Activated naive CD4-positive, alpha-beta T cell treated with anti-CD3 and anti-CD28 coated beads, Interleukin-2, amount 50 U/mL, for 72 hours (primary cell): Measurements from ENCODE around the gene PTPRQ. TPM values are rescaled to one million over a fixed set of nuclear protein-coding genes. Genes with fewer than 3 reads are reported as not detected.
"Not testable (repeated sequence)": the region's sequence is repeated elsewhere in the genome, so short reads cannot be mapped to it uniquely, and the experiment has no call there.

Experiments
- ATAC-seq, 2 donors: fragments of 150-1000 bp; cut with Tn5 transposase; 2 replicates each; pipeline ENCODE4 v1.10.0; 2021; ENCODE audit warnings: mild to moderate bottlenecking in 2 of 2, moderate library complexity in 2 of 2
- DNase-seq, 2 donors: peaks; one replicate each; pipeline ENCODE4 v3.0.0; 2021 to 2022; ENCODE audit warnings: low spot score in 2 of 2
- H3K27ac Mint-ChIP-seq, 2 donors: one replicate each; pipeline ENCODE4 v1.8.0; 2022; ENCODE audit warnings: mild to moderate bottlenecking in 2 of 2, mixed read lengths in 2 of 2
- H3K36me3 Mint-ChIP-seq, 2 donors: one replicate each; pipeline ENCODE4 v1.8.0; 2022; ENCODE audit warnings: mixed read lengths in 2 of 2
- H3K9me3 Mint-ChIP-seq, 2 donors: one replicate each; pipeline ENCODE4 v1.8.0; 2022; ENCODE audit warnings: mixed read lengths in 2 of 2
- total RNA-seq, 2 donors: library from RNA; stranded (reverse); gene quantifications; one replicate each; pipeline ENCODE4 v1.2.3, GENCODE V29; 2022

Gene PTPRQ
- total RNA-seq, 2 donors from 2014 or later = not detected

DNA sequence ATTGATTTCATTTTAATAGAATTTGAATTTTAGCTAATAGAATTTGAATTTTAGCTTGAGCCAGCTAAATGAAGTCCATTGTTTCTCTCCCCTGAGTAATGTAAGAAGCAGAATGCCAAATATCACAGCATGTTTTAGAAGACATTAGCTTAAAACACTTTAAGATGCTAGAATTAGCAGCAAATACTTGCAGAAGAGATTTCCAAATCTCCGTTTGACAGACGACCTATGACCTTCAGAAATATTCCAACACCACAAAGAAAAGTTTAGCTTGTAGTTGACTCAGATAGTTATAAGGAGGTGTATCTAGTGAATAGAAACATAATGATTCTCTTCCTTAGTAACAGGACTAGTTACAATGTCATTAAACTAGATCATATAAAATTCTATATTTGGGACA lies 211.7 kb downstream of the PTPRQ start:
- DNase-seq (no peak), ATAC-seq (no peak)
- Mint-ChIP-seq H3K27ac (no peak overlapping the region), H3K9me3 (peaks cover 13 to 21% of the 10 kb centered on the region in 2 donors), H3K36me3 (no peaks in the 10 kb centered on the region)

DNA sequence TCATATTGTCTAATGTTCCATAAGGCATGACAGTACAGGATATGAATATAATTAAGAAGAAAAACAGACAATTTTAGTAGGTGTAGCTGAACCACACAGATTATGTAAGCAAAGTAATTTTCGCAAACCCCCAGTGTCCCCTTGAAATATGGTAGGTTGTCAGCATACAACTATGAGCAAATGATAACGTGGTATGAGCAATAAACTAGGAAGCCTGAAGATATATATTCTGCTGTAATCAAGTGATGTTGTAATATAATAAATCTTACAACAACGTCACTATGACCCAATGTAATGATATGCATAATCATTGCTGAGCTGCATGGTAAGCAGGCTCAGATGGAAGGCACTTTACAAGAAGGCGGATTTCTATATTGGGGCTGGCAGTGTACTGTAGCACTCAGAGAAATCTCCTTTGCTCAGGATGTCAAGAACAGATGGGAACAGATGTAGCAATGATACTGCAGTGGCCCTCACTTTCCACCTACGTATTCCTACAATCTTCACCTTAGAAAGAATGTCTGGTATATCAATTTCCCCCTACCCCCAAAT lies 215.6 kb downstream of the PTPRQ start:
- H3K27ac Mint-ChIP-seq = no peak overlapping the region
- H3K9me3 Mint-ChIP-seq = peaks cover 13 to 21% of the 10 kb centered on the region in 2 donors
- ATAC-seq (no peak), DNase-seq (no peak)
- H3K36me3 Mint-ChIP-seq = no peaks in the 10 kb centered on the region

GRCh38 chr12:80662586-80662985 lies 218.6 kb downstream of the PTPRQ start:
- DNase-seq (no peak), ATAC-seq (no peak)
- H3K9me3 Mint-ChIP-seq = peaks cover 13 to 14% of the 10 kb centered on the region in 2 donors
- no peaks in the 10 kb centered on the region for H3K36me3 Mint-ChIP-seq
- H3K27ac Mint-ChIP-seq = no peak overlapping the region

GRCh38 chr12:80670214-80670613 lies 226.2 kb downstream of the PTPRQ start:
- H3K27ac Mint-ChIP-seq = no peak overlapping the region
- ATAC-seq = no peak
- DNase-seq = no peak

DNA sequence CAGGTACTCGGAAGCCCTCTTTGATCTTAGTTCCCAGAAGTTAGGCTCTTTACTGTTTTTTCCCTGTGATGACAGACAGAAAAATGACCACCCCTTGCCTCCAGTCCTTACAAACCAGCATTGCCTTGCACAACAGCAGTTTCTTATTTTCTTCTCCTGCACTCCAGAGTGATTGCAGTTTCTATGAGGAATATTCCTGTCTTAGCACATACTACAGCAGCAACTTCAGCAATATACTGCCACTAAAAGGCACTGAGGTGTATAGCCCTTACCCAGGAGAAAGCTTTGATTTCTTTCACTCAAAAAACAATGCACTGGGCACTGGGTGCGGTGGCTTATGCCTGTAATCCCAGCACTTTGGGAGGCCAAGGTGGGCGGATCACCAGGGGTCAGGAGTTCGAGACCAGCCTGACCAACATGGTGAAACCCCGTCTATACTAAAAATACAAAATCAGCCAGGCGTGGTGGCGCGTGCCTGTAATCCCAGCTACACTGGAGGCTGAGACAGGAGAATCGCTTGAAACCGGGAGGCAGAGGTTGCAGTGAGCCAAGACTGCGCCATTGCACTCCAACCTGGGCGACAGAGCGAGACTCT lies 232.1 kb downstream of the PTPRQ start:
- DNase-seq, ATAC-seq, H3K36me3 Mint-ChIP-seq, H3K27ac Mint-ChIP-seq, H3K9me3 Mint-ChIP-seq: not testable (repeated sequence)

More at GRCh38 chr12:80670214-80670613, 226.2 kb downstream of the PTPRQ start:
- peaks cover 9% of the 10 kb centered on the region in 2 donors for H3K9me3 Mint-ChIP-seq
- H3K36me3 Mint-ChIP-seq = no peaks in the 10 kb centered on the region

GRCh38 chr12:80676856-80677255 lies 232.8 kb downstream of the PTPRQ start:
- Mint-ChIP-seq H3K27ac (no peak overlapping the region), H3K36me3 (no peaks in the 10 kb centered on the region), H3K9me3 (peaks cover 2 to 4% of the 10 kb centered on the region in 2 donors)
- no peak for ATAC-seq
- no peak for DNase-seq

GRCh38 chr12:80677994-80678393 lies 234.0 kb downstream of the PTPRQ start:
- Mint-ChIP-seq H3K36me3 (no peaks in the 10 kb centered on the region), H3K27ac (no peak overlapping the region), H3K9me3 (peaks cover 0 to 2% of the 10 kb centered on the region in 2 donors)
- ATAC-seq = no peak
- DNase-seq = no peak

DNA sequence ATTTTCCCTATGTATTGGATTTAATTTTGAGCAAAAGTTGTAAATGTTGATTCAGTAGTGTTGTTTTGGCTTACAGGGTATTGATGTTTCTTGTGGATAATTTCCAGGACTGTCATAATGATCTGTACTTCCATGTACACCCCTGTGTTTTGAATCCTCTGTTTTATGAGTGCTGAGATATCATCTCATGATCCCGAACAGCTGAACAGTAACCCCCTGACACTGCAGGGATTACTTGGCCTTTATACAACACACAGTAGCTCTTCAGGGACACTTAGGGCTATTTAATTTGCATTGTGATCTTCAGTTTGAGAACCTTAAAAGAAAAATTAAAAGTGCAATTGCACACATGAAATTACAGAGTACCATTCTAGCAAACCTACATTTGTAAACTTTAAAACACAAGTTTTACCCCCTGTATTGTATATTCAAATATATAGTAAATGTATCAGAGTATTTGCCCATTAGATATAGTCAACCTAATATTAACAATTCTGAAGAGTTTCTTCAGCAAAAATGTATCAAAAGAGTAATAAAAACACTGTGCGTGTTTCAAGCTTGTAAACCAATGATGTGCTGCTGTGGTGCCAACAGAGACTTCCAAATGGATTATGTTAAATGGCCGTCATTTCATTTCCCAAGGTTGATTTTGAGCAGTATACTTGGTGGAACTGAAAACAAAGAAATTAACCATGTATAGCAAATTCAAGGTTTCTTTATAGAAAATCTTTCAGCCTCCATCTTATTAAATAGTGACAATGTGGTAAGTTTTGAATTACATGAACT lies 235.5 kb downstream of the PTPRQ start:
- H3K27ac Mint-ChIP-seq = no peak overlapping the region
- H3K9me3 Mint-ChIP-seq = no peaks in the 10 kb centered on the region
- ATAC-seq = no peak
- H3K36me3 Mint-ChIP-seq = no peaks in the 10 kb centered on the region
- no peak for DNase-seq

DNA sequence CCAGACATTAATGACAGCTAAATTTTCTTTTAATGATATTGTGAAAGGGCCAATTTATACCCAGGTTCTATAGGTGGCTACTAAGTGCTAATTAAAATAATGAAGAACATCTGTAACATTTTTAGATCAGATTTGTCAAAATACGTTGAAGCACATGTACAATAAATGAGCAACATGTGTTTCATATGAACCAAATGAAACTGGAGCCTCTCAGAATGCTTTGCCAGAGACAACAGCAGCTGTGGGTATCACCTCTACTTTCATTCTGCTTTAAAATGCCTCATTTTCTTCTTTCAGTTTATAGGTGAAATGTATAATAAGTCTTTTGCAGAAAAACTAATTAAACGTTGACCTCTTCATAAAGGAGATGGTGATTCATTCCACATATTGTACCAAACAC lies 237.3 kb downstream of the PTPRQ start:
- Mint-ChIP-seq H3K9me3 (peaks cover 0 to 2% of the 10 kb centered on the region in 2 donors), H3K36me3 (no peaks in the 10 kb centered on the region), H3K27ac (no peak overlapping the region)
- ATAC-seq (no peak), DNase-seq (no peak)

DNA sequence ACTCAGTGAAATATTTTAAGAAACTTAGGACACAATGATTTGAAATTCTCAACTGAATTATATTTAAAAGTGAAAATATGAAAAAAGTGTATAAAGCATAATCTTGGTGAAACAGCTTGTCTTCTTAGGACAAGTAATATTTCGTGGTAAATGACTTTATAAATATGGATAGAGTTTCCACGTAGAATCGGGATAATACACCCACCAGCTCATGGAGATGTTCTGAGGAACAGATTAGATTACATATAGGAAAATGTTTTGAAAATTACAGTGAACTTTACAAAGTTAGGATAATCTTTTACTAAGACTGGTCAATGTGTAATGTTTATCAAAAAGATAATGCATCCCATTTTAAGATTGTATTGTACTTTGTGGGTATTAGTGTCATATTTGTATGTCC lies 237.8 kb downstream of the PTPRQ start:
- Mint-ChIP-seq H3K36me3 (no peaks in the 10 kb centered on the region), H3K9me3 (peaks cover 0 to 3% of the 10 kb centered on the region in 2 donors), H3K27ac (no peak overlapping the region)
- DNase-seq = no peak
- ATAC-seq = no peak

DNA sequence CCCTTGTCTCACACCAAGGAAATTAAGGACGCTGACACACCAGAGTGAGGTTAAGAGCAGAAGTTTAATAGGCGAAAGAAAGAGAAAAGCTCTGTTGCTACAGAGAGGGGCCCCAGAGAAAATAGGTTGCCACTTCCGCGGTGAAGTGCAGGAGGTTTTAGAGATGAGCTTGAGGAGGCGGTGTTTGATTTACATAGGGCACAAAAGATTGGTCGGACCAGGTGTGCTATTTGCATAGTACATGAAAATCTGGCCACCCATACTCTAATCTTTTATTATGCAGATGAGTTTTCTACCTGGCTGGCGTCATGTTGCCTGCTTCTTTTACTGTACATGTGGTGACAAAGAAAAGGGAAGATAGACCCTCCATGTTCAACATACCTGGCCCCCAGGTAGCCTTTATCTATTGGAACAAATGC lies 240.1 kb downstream of the PTPRQ start:
- no peaks in the 10 kb centered on the region for H3K36me3 Mint-ChIP-seq
- H3K27ac Mint-ChIP-seq = no peak overlapping the region
- ATAC-seq (no peak), DNase-seq (no peak)
- H3K9me3 Mint-ChIP-seq = peaks cover 3 to 4% of the 10 kb centered on the region in 2 donors

- H3K9me3 Mint-ChIP-seq = peaks cover 6 to 14% of the 10 kb centered on the region in 2 donors
- H3K36me3 Mint-ChIP-seq = no peaks in the 10 kb centered on the region
- H3K27ac Mint-ChIP-seq = no peak overlapping the region
- ATAC-seq (no peak), DNase-seq (no peak)
Observed at GRCh38 chr12:80690090-80690489, 246.1 kb downstream of the PTPRQ start.

GRCh38 chr12:80690513-80690912 lies 246.5 kb downstream of the PTPRQ start:
- DNase-seq = no peak
- Mint-ChIP-seq H3K27ac (no peak overlapping the region), H3K36me3 (no peaks in the 10 kb centered on the region), H3K9me3 (peaks cover 6 to 14% of the 10 kb centered on the region in 2 donors)
- no peak for ATAC-seq

GRCh38 chr12:80692114-80692513 lies 248.1 kb downstream of the PTPRQ start:
- ATAC-seq = no peak
- peaks cover 3 to 12% of the 10 kb centered on the region in 2 donors for H3K9me3 Mint-ChIP-seq
- no peaks in the 10 kb centered on the region for H3K36me3 Mint-ChIP-seq
- no peak overlapping the region for H3K27ac Mint-ChIP-seq
- no peak for DNase-seq

GRCh38 chr12:80697270-80697887 lies 253.3 kb downstream of the PTPRQ start:
- DNase-seq (no peak), ATAC-seq (no peak)
- Mint-ChIP-seq H3K27ac (no peak overlapping the region), H3K9me3 (peaks cover 3 to 6% of the 10 kb centered on the region in 2 donors), H3K36me3 (no peaks in the 10 kb centered on the region)

DNA sequence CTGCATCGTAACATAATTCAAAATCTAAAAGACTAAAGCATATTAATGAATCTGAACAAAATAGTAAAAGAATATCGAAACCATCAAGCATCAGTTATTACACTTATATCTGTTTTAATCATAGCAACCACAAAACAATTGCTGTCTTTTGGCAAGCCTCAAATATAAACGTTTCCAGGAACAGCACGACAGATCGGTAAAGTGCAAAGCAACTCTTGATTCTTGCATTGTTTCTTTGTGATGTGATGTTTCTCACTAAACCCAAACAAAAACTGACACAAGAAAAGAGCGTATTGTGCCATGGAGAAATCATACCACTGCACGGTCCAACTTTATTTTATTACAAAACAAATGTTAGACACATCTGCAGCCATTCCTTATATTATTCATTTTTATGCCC lies 254.2 kb downstream of the PTPRQ start:
- DNase-seq = no peak
- Mint-ChIP-seq H3K9me3 (peaks cover 6 to 8% of the 10 kb centered on the region in 2 donors), H3K36me3 (no peaks in the 10 kb centered on the region), H3K27ac (no peak overlapping the region)
- no peak for ATAC-seq

DNA sequence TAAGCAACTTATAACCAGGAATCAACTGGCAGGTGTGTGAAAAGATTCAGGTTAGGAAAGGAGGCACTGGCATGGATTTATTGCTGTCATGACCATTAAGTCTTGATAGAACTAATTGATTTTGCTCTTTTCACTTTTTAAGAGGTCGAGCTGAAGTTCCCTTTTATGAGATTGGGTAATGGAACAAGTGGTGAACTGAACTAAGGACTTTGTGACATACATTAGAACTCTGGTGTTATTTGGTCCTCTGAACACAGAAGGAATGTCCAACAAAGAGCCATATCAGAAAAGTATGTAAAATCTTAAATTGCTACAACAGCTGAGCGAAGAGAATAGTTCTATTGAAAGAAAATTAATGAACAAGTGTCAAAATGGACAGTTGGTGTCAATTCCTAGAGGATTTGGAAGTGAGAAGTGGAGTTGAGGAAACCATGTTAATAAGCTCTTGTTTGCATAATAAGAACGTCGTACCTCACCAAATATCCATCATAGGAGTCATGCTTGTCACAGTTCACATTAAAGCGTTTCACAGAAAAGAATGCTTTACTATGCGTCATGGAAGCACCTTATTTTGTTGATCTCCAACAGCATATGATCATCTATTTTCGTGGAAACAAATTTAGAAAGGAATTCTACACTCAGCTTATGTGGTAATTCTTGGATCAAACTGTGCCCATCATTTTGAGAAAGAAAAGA lies 255.0 kb downstream of the PTPRQ start:
- Mint-ChIP-seq H3K36me3 (no peaks in the 10 kb centered on the region), H3K9me3 (peaks cover 9 to 10% of the 10 kb centered on the region in 2 donors), H3K27ac (no peak overlapping the region)
- no peak for ATAC-seq
- DNase-seq = no peak
